WTC11 (cell line): ENCODE measurements around the gene MTF2. TPM values are rescaled to one million over a fixed set of nuclear protein-coding genes. Genes with fewer than 3 reads are reported as not detected.

Experiments used
- ATAC-seq: fragments of 200-7000 bp; cut with Tn5 transposase; 2 replicates; pipeline ENCODE4 v1.10.0; 2021; ENCODE audit warnings: mild to moderate bottlenecking, moderate library complexity
- CTCF ChIA-PET: fragments of 300-600 bp; sonication (Branson Sonifier 250); formaldehyde crosslinking; loops from one replicate; lab custom pipeline; 2021; ENCODE audit warnings: antibody characterized with exemption; lab: Charles Lee
- POLR2A ChIA-PET: fragments of 350-600 bp; sonication (Branson Sonifier 250); formaldehyde crosslinking; loops from one replicate; lab custom pipeline; 2021; ENCODE audit warnings: antibody characterized with exemption; lab: Charles Lee
- DNase-seq: peaks from one replicate; pipeline ENCODE4 v3.0.0; 2021; ENCODE audit warnings: low spot score
- H3K27ac Mint-ChIP-seq: 2 replicates; pipeline ENCODE4 v1.8.0; 2021; ENCODE audit warnings: mixed read lengths
- H3K27me3 Mint-ChIP-seq: 2 replicates; pipeline ENCODE4 v1.8.0; 2021; ENCODE audit warnings: low read depth, mild to moderate bottlenecking, moderate library complexity, mixed read lengths
- H3K36me3 Mint-ChIP-seq: 2 replicates; pipeline ENCODE4 v1.8.0; 2021; ENCODE audit warnings: mixed read lengths
- H3K4me1 Mint-ChIP-seq: 2 replicates; pipeline ENCODE4 v1.8.0; 2022; ENCODE audit warnings: mixed read lengths
- H3K4me3 Mint-ChIP-seq: 2 replicates; pipeline ENCODE4 v1.8.0; 2021; ENCODE audit warnings: mild to moderate bottlenecking, moderate library complexity, mixed read lengths
- H3K9me3 Mint-ChIP-seq: 2 replicates; pipeline ENCODE4 v1.8.0; 2021; ENCODE audit warnings: mixed read lengths
- CREM ChIP-seq: sonication (generic); formaldehyde crosslinking; IDR thresholded peaks from 2 replicates; pipeline ENCODE4 v1.8.1; 2022; ENCODE audit warnings: mild to moderate bottlenecking, missing genetic modification reagents, moderate library complexity
- ELF4 ChIP-seq: sonication (generic); formaldehyde crosslinking; IDR thresholded peaks from 2 replicates; pipeline ENCODE4 v1.8.1; 2022; ENCODE audit warnings: low read depth, mild to moderate bottlenecking, moderate library complexity, missing genetic modification reagents
- EMX1 ChIP-seq: fragments of 250-450 bp; sonication (Bioruptor Pico); IDR thresholded peaks from 2 replicates; pipeline ENCODE4 v1.8.0; 2021; ENCODE audit warnings: mild to moderate bottlenecking
- ETV6 ChIP-seq: sonication (generic); formaldehyde crosslinking; IDR thresholded peaks from 2 replicates; pipeline ENCODE4 v1.8.1; 2022; ENCODE audit warnings: mild to moderate bottlenecking, missing genetic modification reagents
- GRHL2 ChIP-seq: fragments of 250-450 bp; sonication (Bioruptor Pico); IDR thresholded peaks from 2 replicates; pipeline ENCODE4 v1.8.0; 2022; ENCODE audit warnings: mild to moderate bottlenecking, moderate library complexity; ENCODE audit not compliant: insufficient replicate concordance, severe bottlenecking
- JUN ChIP-seq: sonication (generic); formaldehyde crosslinking; IDR thresholded peaks from 2 replicates; pipeline ENCODE4 v1.8.0; 2023; ENCODE audit warnings: mild to moderate bottlenecking, missing genetic modification reagents
- NFATC4 ChIP-seq: fragments of 250-450 bp; sonication (Bioruptor Pico); IDR thresholded peaks from 2 replicates; pipeline ENCODE4 v1.9.0; 2021; ENCODE audit warnings: mild to moderate bottlenecking
- NR1H2 ChIP-seq: sonication (generic); formaldehyde crosslinking; IDR thresholded peaks from 2 replicates; pipeline ENCODE4 v1.9.0; 2021; ENCODE audit warnings: mild to moderate bottlenecking, moderate library complexity, missing genetic modification reagents
- NR2C2 ChIP-seq: sonication (generic); formaldehyde crosslinking; IDR thresholded peaks from 2 replicates; pipeline ENCODE4 v1.8.0; 2022; ENCODE audit warnings: mild to moderate bottlenecking, missing genetic modification reagents
- SMAD4 ChIP-seq: sonication (generic); formaldehyde crosslinking; IDR thresholded peaks from 2 replicates; pipeline ENCODE4 v1.8.0; 2022; ENCODE audit warnings: mild to moderate bottlenecking, missing genetic modification reagents
- SOX15 ChIP-seq: fragments of 250-450 bp; sonication (Bioruptor Pico); IDR thresholded peaks from 2 replicates; pipeline ENCODE4 v1.9.0; 2021; ENCODE audit warnings: mild to moderate bottlenecking
- TP53 ChIP-seq: sonication (generic); formaldehyde crosslinking; IDR thresholded peaks from 2 replicates; pipeline ENCODE4 v1.8.1; 2023; ENCODE audit warnings: mild to moderate bottlenecking, missing genetic modification reagents
- ZNF219 ChIP-seq: sonication (generic); formaldehyde crosslinking; IDR thresholded peaks from 2 replicates; pipeline ENCODE4 v1.8.0; 2023; ENCODE audit warnings: missing genetic modification reagents, mild to moderate bottlenecking, borderline replicate concordance
- ZNF232 ChIP-seq: sonication (generic); formaldehyde crosslinking; IDR thresholded peaks from 2 replicates; pipeline ENCODE4 v1.8.0; 2022; ENCODE audit warnings: mild to moderate bottlenecking, missing genetic modification reagents
- ZNF263 ChIP-seq: sonication (generic); formaldehyde crosslinking; IDR thresholded peaks from 2 replicates; pipeline ENCODE4 v1.8.1; 2022; ENCODE audit warnings: low read depth, mild to moderate bottlenecking, moderate library complexity, missing genetic modification reagents
- ZNF317 ChIP-seq: sonication (generic); formaldehyde crosslinking; IDR thresholded peaks from 2 replicates; pipeline ENCODE4 v1.8.1; 2023; ENCODE audit warnings: low read depth, mild to moderate bottlenecking, moderate library complexity, missing genetic modification reagents, borderline replicate concordance
- ZNF396 ChIP-seq: fragments of 250-450 bp; sonication (Bioruptor Pico); IDR thresholded peaks from 2 replicates; pipeline ENCODE4 v1.8.0; 2021; ENCODE audit warnings: mild to moderate bottlenecking, moderate library complexity, borderline replicate concordance
- total RNA-seq: library from RNA; stranded (reverse); gene quantifications from 3 replicates; pipeline ENCODE4 v1.2.3, GENCODE V29; 2021
- TF ChIP-seq, protein P1 (sequence below): sonication (generic); formaldehyde crosslinking; IDR thresholded peaks from 2 replicates; pipeline ENCODE4 v1.8.0; 2023; ENCODE audit warnings: missing genetic modification reagents
- TF ChIP-seq, protein P2 (sequence below): sonication (generic); formaldehyde crosslinking; IDR thresholded peaks from 2 replicates; pipeline ENCODE4 v1.8.1; 2023; ENCODE audit warnings: mild to moderate bottlenecking, missing genetic modification reagents, moderate library complexity
- TF ChIP-seq, protein P3 (sequence below): sonication (generic); formaldehyde crosslinking; IDR thresholded peaks from 2 replicates; pipeline ENCODE4 v1.8.1; 2022; ENCODE audit warnings: missing genetic modification reagents, borderline replicate concordance
- TF ChIP-seq, protein P4 (sequence below): sonication (generic); formaldehyde crosslinking; IDR thresholded peaks from 2 replicates; pipeline ENCODE4 v1.8.1; 2023; ENCODE audit warnings: mild to moderate bottlenecking, missing genetic modification reagents
- TF ChIP-seq, protein P5 (sequence below): fragments of 250-450 bp; sonication (Bioruptor Pico); conservative IDR thresholded peaks from 2 replicates; pipeline ENCODE4 v1.9.0; 2021; ENCODE audit warnings: mild to moderate bottlenecking
- TF ChIP-seq, protein P6 (sequence below): sonication (generic); formaldehyde crosslinking; IDR thresholded peaks from 2 replicates; pipeline ENCODE4 v1.8.0; 2022; ENCODE audit warnings: mild to moderate bottlenecking, missing genetic modification reagents
- TF ChIP-seq, protein P7 (sequence below): sonication (generic); formaldehyde crosslinking; conservative IDR thresholded peaks from 2 replicates; pipeline ENCODE4 v1.8.1; 2022; ENCODE audit warnings: mild to moderate bottlenecking, missing genetic modification reagents

The MTF2 gene
- total RNA-seq, 1 experiment from 2014 or later: 111 TPM

DNA sequence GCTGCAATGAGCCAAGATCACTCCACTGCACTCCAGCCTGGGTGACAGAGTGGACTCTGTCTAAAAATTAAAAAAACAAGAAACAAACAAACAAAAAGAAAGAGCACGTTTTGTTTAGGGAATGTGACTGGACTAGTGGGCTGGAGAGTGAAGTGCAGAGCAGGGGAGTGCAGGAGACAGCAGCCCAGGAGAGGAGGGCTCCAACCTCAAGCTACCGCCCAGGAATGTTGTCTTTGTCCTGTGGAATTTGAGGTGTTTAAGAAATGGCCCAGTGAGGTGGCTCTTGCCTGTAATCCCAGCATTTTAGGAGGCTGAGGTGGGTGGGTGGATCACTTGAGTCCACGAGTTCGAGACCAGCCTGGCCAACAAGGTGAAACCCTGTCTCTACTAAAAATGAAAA is 42.4 kb upstream of the MTF2 start (continued):
- TF ChIP-seq CREM (CRISPR knock-in tag): no peak
- TF ChIP-seq NFATC4 (CRISPR knock-in tag): no peak
- TF ChIP-seq, protein P1, sequence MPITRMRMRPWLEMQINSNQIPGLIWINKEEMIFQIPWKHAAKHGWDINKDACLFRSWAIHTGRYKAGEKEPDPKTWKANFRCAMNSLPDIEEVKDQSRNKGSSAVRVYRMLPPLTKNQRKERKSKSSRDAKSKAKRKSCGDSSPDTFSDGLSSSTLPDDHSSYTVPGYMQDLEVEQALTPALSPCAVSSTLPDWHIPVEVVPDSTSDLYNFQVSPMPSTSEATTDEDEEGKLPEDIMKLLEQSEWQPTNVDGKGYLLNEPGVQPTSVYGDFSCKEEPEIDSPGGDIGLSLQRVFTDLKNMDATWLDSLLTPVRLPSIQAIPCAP (CRISPR knock-in tag): no peak
- TF ChIP-seq TP53 (CRISPR knock-in tag): no peak
- TF ChIP-seq, all 79 proteins: peak for 0

DNA sequence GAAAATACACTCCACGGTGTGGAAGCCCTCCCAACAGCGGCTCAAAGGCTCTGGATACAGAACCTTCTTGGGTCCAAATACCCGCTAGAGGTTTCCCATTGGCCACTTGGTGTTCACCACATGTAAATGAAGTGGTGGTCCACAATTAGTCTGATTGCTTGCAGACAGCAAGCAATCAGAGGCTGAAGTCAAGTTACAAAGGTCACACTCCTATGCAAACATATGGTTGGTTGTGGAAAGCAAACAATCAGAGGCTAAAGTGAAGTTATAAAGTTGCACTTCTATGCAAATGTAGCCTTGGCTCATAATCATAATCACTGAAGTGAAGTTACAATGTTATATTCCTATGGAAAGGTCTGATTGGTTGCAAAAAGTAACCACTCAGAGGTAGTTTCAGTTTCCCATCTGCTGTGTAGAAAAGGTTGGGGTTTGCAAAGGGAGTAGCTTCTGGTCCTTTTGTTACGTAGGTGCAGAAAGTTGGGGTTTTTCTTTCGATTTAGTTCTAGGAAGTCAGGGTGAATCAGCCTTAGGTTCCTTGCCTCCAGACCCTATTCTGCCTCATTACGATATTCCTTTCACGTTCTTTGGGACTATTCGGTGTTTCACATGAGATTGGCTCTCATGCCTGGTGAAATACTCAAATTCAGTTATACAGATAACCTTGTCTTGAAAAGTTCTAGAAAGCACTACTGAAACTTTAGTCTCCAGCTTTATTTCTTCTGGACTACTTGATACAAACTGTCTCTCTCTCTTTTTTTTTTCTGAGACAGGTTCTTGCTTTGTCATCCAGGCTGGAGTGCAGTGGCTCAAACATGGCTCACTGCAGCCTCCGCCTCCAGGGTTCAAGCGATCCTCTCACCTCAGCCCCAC is 36.7 kb upstream of the MTF2 start:
- POLR2A ChIA-PET: no interaction called here
- DNase-seq: no peak
- H3K4me1 Mint-ChIP-seq: peaks cover 6% of the 10 kb centered on the region; the same call in 1 of the 2 replicates
- no peaks in the 10 kb centered on the region; the same call in 1 of the 2 replicates for H3K9me3 Mint-ChIP-seq
- no peak for ATAC-seq
- TF ChIP-seq, protein P2, sequence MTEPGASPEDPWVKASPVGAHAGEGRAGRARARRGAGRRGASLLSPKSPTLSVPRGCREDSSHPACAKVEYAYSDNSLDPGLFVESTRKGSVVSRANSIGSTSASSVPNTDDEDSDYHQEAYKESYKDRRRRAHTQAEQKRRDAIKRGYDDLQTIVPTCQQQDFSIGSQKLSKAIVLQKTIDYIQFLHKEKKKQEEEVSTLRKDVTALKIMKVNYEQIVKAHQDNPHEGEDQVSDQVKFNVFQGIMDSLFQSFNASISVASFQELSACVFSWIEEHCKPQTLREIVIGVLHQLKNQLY (CRISPR knock-in tag): no peak
- TF ChIP-seq, protein P3, sequence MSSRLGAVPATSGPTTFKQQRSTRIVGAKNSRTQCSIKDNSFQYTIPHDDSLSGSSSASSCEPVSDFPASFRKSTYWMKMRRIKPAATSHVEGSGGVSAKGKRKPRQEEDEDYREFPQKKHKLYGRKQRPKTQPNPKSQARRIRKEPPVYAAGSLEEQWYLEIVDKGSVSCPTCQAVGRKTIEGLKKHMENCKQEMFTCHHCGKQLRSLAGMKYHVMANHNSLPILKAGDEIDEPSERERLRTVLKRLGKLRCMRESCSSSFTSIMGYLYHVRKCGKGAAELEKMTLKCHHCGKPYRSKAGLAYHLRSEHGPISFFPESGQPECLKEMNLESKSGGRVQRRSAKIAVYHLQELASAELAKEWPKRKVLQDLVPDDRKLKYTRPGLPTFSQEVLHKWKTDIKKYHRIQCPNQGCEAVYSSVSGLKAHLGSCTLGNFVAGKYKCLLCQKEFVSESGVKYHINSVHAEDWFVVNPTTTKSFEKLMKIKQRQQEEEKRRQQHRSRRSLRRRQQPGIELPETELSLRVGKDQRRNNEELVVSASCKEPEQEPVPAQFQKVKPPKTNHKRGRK: no peak
- TF ChIP-seq ZNF263 (CRISPR knock-in tag): no peak
- TF ChIP-seq ETV6 (CRISPR knock-in tag): no peak
- no peak for TF ChIP-seq ELF4 (CRISPR knock-in tag)
- TF ChIP-seq, protein P4, sequence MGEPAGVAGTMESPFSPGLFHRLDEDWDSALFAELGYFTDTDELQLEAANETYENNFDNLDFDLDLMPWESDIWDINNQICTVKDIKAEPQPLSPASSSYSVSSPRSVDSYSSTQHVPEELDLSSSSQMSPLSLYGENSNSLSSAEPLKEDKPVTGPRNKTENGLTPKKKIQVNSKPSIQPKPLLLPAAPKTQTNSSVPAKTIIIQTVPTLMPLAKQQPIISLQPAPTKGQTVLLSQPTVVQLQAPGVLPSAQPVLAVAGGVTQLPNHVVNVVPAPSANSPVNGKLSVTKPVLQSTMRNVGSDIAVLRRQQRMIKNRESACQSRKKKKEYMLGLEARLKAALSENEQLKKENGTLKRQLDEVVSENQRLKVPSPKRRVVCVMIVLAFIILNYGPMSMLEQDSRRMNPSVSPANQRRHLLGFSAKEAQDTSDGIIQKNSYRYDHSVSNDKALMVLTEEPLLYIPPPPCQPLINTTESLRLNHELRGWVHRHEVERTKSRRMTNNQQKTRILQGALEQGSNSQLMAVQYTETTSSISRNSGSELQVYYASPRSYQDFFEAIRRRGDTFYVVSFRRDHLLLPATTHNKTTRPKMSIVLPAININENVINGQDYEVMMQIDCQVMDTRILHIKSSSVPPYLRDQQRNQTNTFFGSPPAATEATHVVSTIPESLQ (CRISPR knock-in tag): no peak
- no peak for TF ChIP-seq ZNF232 (CRISPR knock-in tag)
- TF ChIP-seq ZNF219 (CRISPR knock-in tag): no peak
- no peak for TF ChIP-seq SOX15
- TF ChIP-seq, protein P5, sequence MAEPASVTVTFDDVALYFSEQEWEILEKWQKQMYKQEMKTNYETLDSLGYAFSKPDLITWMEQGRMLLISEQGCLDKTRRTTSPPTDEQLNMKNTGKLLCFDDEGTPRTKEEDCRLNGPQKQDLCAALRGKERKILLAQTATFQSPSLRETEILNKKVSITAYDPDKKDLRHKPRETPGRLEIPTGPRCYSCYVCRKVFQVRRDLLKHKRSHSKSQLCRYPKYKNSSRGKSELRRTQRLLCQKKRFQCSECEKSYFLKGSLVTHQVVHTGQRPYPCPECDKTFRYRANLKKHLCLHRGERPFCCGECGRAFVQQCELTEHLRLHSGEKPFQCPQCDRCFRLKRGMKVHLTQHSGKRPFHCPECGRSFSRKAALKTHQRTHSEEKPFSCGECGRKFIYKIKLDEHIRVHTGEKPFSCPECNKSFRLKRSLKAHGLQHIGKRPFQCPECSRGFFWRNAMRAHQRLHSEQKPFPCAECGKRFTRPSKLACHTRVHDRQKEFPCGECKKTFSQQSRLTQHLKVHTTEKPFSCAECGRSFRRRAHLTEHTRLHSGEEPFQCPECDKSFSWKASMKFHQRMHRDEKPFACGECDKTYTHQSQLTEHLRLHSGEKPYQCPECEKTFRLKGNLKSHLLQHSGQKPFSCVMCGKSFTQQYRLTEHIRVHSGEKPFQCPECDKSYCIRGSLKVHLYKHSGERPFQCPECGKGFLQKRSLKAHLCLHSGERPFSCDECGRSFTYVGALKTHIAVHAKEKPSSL (CRISPR knock-in tag): no peak
- no peak for TF ChIP-seq GRHL2
- no peak for TF ChIP-seq NR1H2
- TF ChIP-seq ZNF396 (CRISPR knock-in tag): no peak
- no peak for TF ChIP-seq JUN
- TF ChIP-seq, protein P6, sequence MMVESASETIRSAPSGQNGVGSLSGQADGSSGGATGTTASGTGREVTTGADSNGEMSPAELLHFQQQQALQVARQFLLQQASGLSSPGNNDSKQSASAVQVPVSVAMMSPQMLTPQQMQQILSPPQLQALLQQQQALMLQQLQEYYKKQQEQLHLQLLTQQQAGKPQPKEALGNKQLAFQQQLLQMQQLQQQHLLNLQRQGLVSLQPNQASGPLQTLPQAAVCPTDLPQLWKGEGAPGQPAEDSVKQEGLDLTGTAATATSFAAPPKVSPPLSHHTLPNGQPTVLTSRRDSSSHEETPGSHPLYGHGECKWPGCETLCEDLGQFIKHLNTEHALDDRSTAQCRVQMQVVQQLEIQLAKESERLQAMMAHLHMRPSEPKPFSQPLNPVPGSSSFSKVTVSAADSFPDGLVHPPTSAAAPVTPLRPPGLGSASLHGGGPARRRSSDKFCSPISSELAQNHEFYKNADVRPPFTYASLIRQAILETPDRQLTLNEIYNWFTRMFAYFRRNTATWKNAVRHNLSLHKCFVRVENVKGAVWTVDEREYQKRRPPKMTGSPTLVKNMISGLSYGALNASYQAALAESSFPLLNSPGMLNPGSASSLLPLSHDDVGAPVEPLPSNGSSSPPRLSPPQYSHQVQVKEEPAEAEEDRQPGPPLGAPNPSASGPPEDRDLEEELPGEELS (CRISPR knock-in tag): no peak
- TF ChIP-seq SMAD4 (CRISPR knock-in tag): no peak
- TF ChIP-seq EMX1: no peak
- no peak for TF ChIP-seq NR2C2 (CRISPR knock-in tag)
- no peak for TF ChIP-seq ZNF317 (CRISPR knock-in tag)
- TF ChIP-seq, protein P7, sequence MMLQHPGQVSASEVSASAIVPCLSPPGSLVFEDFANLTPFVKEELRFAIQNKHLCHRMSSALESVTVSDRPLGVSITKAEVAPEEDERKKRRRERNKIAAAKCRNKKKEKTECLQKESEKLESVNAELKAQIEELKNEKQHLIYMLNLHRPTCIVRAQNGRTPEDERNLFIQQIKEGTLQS (CRISPR knock-in tag): no peak
- TF ChIP-seq, all 79 proteins: peak for 0
- H3K27ac Mint-ChIP-seq: no peak overlapping the region
- CTCF ChIA-PET: no interaction called here
- no peak overlapping the region for H3K4me3 Mint-ChIP-seq
- no peaks in the 10 kb centered on the region for H3K27me3 Mint-ChIP-seq
- no peaks in the 10 kb centered on the region for H3K36me3 Mint-ChIP-seq
